ENCODE measurements around the gene MEX3A.

DNA sequence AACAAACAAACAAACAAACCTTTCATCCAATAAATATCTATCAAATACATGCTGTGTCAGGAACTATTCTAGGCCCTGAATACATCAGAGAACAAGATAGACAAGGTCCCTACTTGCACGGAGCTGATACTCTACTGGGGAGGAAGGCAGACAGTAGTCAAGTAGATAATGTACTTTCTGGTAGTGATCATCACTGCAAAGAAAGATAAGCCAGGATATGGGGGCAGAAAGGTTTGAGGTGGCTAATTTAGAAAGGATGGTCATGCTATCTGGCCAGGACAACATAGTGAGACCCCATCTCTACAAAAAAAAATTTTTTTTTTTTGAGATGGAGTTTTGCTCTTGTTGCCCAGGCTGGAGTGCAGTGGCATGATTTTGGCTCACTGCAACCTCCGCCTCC lies 9.3 kb upstream of the MEX3A start:
- TF ChIP-seq REST (IDR thresholded peaks at IDR 0.05; ENCODE audit: low read depth) (no peak), TEAD4 (IDR thresholded peaks at IDR 0.05) (no peak), TAF1 (IDR thresholded peaks at IDR 0.05; ENCODE audit: low read depth) (no peak)

Data from Ishikawa (cell line).